GM13977 (cell line): ENCODE results near the gene MGLL.
A peak's percentile ranks its signal among the peaks of the same experiment; 100 is the strongest.

Source experiments
- DNase-seq: peaks from one replicate; pipeline ENCODE4 v3.0.0; 2012; ENCODE audit warnings: low spot score
- in situ Hi-C: fragments of 300-500 bp; cut with MboI; formaldehyde crosslinking; loops from one replicate; pipeline ENCODE4 v1.12.0; 2022; ENCODE audit warnings: low sequenced_read_pairs, low pct_unique_long_range_greater_than_20kb, mixed read lengths, inconsistent platforms; ENCODE audit not compliant: unreplicated experiment
- TF ChIP-seq, protein P1 (sequence below): IDR thresholded peaks from 2 replicates; pipeline ENCODE4 v1.5.1; 2012; ENCODE audit warnings: mild to moderate bottlenecking, control low read depth; ENCODE audit not compliant: insufficient read depth; ENCODE audit errors: extremely low read depth, missing control alignments

Gene MGLL

DNA sequence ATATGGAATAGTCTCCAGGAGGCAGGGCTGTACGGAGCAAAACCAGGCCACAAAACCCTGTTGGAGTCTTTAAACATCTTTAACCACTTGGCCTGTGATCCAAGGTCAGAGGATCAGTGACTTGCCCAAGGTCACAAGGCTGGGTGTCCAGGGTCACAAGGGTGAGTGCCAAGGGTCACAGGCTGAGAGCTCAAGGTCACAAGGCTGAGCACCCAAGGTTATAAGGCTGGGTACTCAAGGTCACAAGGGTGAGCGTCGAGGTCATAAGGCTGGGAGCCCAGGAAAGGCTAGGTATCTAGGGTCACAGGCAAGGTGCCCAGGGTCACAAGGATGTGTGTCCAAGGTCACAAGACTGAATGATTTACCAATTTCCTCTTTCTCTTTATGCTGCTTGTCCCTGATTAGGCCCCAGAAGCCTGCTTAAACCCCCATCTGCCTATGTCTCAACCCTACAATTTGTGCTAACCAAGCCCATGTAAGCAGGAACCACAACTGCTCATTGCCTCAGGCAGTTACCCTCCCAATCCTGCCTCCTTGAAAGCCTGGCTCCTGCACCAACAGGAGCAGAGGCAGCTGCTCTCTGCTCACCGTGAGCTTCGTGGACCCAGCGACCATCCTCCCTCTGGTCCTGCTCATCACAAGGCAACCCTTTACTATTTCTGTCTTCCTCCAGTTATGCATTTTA, 51.5 kb downstream of the MGLL start:
- DNase-seq: no peak
- TF ChIP-seq, protein P1, sequence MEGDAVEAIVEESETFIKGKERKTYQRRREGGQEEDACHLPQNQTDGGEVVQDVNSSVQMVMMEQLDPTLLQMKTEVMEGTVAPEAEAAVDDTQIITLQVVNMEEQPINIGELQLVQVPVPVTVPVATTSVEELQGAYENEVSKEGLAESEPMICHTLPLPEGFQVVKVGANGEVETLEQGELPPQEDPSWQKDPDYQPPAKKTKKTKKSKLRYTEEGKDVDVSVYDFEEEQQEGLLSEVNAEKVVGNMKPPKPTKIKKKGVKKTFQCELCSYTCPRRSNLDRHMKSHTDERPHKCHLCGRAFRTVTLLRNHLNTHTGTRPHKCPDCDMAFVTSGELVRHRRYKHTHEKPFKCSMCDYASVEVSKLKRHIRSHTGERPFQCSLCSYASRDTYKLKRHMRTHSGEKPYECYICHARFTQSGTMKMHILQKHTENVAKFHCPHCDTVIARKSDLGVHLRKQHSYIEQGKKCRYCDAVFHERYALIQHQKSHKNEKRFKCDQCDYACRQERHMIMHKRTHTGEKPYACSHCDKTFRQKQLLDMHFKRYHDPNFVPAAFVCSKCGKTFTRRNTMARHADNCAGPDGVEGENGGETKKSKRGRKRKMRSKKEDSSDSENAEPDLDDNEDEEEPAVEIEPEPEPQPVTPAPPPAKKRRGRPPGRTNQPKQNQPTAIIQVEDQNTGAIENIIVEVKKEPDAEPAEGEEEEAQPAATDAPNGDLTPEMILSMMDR: no peak
- in situ Hi-C loops: no loop called here

GRCh38 chr3:127769284-127770081, 52.8 kb downstream of the MGLL start:
- DNase-seq: no peak
- in situ Hi-C loops: no loop called here
- TF ChIP-seq, protein P1: no peak

DNA sequence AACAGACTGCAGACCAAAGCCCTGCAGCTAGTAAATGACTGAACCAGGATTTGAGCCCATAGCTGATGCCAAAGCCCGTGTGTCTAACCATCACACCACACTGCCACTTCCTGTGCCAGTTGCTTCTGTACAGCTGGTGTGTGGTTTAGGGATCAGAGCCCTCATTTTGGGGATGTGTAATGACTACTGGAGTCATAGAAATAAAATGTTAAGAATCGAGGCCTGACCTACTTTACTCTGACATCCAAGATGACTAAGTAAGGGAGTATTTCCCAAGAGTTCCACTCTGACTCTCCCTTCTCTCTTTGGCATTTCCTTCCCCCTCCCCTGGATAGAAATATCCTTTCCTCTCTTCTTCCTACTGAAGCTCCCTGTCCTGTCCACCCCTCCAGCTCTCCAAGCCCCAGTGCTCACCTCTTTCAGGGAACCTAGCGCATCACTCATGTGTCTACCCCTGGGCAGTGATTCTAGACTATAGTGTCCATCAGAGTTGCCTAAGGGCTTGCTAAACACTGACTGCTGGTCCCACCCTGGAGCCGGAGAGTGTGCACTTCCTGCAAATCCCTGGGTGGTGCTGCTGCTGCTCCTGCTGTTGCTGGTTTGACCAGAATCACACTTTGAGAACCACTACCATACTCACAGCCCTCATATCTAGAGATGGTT, 53.8 kb downstream of the MGLL start:
- in situ Hi-C loops: no loop called here
- no peak for DNase-seq
- TF ChIP-seq, protein P1: no peak

GRCh38 chr3:127767126-127767525, 55.2 kb downstream of the MGLL start:
- DNase-seq: no peak
- in situ Hi-C loops: no loop called here

DNA sequence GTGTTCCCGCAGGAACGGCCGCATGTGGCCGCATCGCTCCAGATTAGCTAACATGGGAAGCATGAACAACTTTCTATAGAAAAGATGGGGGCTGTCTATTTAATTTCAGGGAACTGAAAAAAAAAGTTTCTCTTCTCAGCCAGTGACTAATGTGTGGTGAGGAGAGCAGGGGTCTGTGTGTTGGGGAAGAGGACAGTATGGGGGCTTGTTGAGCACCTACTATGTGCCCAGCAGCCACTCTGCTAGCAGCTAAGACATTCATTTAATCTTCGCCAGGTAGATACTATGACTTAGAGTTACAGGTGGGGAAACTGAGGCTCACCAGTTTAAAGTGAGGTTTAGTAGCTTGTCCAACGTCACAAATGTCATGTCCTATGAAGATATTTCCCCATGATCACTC, 56.6 kb downstream of the MGLL start:
- no peak for DNase-seq
- TF ChIP-seq, protein P1: no peak
- in situ Hi-C loops: no loop called here

More at GRCh38 chr3:127767126-127767525, 55.2 kb downstream of the MGLL start:
- TF ChIP-seq, protein P1: no peak

DNA sequence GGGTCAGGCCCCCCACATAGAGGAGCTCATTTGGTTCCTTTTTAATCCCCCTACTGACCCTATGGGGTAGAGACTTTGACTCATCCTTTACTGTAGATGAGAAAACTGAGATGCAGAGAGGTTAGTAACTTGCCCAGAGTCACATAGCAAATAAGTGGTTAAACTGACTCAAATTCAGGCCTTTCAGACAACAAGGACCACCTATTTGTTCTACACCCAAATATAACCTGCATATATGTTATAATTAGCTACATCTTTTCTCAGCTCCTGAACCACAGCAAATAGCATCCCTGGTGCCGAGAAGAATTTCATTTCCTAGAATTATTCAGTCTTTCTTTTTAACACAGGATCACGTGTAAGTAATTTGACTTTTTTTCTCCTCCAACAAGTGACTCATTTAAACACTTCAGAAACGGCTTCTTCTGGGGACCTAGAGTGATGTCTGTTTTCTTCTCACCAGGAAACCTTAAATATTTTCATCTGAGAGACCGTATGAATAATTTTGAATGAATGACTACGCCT, 57.4 kb downstream of the MGLL start:
- in situ Hi-C loops: no loop called here
- DNase-seq: peak; percentile 57
- TF ChIP-seq, protein P1: no peak
